ENCODE results near the gene AGTR1.
"Not testable (repeated sequence)": the region's sequence is repeated elsewhere in the genome, so short reads cannot be mapped to it uniquely, and the experiment has no call there.

Gene AGTR1

GRCh38 chr3:148758303-148758884, 60.7 kb downstream of the AGTR1 start:
- no peak for DNase-seq (ENCODE audit: low read depth)

GRCh38 chr3:148759430-148759829, 61.7 kb downstream of the AGTR1 start:
- no peak for DNase-seq (ENCODE audit: low read depth)

GRCh38 chr3:148763156-148763680, 65.5 kb downstream of the AGTR1 start:
- DNase-seq (ENCODE audit: low read depth) = no peak

GRCh38 chr3:148763986-148764935, 66.6 kb downstream of the AGTR1 start:
- no peak for DNase-seq (ENCODE audit: low read depth)

GRCh38 chr3:148772361-148772760, 74.7 kb downstream of the AGTR1 start:
- no peak for DNase-seq (ENCODE audit: low read depth)

- DNase-seq (ENCODE audit: low read depth) = no peak
Measured at GRCh38 chr3:148772835-148773234, 75.1 kb downstream of the AGTR1 start.

- no peak for DNase-seq (ENCODE audit: low read depth)
Measured at GRCh38 chr3:148773805-148774204, 76.1 kb downstream of the AGTR1 start.

- no peak for DNase-seq (ENCODE audit: low read depth)
Measured at GRCh38 chr3:148778926-148779325, 81.2 kb downstream of the AGTR1 start.

- not testable (repeated sequence) for DNase-seq (ENCODE audit: low read depth)
Measured at GRCh38 chr3:148785026-148785425, 87.3 kb downstream of the AGTR1 start.

- not testable (repeated sequence) for DNase-seq (ENCODE audit: low read depth)
Measured at GRCh38 chr3:148786159-148786558, 88.5 kb downstream of the AGTR1 start.

GRCh38 chr3:148789146-148789545, 91.4 kb downstream of the AGTR1 start:
- DNase-seq (ENCODE audit: low read depth) = no peak

GRCh38 chr3:148789906-148790305, 92.2 kb downstream of the AGTR1 start:
- DNase-seq (ENCODE audit: low read depth) = no peak

- DNase-seq (ENCODE audit: low read depth) = no peak
Measured at GRCh38 chr3:148790370-148790769, 92.7 kb downstream of the AGTR1 start.

- no peak for DNase-seq (ENCODE audit: low read depth)
Measured at GRCh38 chr3:148790851-148791735, 93.4 kb downstream of the AGTR1 start.

GRCh38 chr3:148791920-148792319, 94.2 kb downstream of the AGTR1 start:
- DNase-seq (ENCODE audit: low read depth) = no peak

GRCh38 chr3:148792516-148792915, 94.8 kb downstream of the AGTR1 start:
- no peak for DNase-seq (ENCODE audit: low read depth)
